M059J (cell line): ENCODE results near the gene AGAP1. TPM values are rescaled to one million over a fixed set of nuclear protein-coding genes. Genes with fewer than 3 reads are reported as not detected.
A peak's percentile ranks its signal among the peaks of the same experiment; 100 is the strongest.

ENCODE experiments used
- DNase-seq: peaks from one replicate; pipeline ENCODE4 v3.0.0-alpha.2; 2012; ENCODE audit warnings: low read depth
- total RNA-seq: library from RNA; depleted of rRNA; stranded (reverse); fragments of >200 nt; shearing (Covaris generic); gene quantifications from 2 replicates; pipeline ENCODE4 v1.2.3, GENCODE V29; 2014

AGAP1 gene
- total RNA-seq, 1 experiment from 2014 or later, result 8.7 TPM

DNA sequence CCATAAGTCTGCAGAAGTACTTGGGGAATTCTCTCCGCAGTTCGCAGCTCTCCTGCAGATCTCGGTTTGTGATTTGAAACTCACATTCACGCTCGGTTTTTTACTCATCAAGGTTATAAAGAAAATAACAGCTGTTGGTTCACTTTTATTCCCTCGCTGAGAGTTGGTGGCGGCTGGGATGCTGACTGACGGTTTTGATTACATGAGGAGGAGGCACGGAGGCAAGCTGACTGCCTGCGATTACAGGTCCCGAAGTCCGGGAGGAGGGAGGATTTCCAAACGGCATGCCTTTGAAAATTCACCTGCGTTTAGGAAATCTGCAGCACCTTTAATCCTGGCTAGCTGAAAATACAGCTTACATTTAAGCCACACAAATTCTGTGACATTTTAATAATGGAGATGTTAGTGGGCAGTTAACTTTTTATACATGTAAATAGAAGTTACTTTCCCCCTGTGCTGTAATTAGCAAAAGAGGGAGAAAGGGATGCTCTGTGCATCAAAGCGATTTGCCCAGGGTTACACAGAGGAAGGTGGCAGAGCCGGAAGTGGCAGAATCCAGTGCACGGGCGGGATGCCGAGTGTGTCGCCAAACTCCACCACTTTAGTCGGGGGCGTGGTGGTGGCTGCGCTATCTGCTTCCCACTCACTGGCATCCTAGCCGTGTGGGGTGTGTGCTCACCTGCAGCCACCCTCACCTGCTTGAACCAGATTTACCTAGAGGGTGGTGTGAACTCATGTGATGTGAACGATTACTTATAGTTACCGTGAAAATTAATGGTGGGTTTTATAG is 14.7 kb downstream of the AGAP1 start:
- no peak for DNase-seq

DNA sequence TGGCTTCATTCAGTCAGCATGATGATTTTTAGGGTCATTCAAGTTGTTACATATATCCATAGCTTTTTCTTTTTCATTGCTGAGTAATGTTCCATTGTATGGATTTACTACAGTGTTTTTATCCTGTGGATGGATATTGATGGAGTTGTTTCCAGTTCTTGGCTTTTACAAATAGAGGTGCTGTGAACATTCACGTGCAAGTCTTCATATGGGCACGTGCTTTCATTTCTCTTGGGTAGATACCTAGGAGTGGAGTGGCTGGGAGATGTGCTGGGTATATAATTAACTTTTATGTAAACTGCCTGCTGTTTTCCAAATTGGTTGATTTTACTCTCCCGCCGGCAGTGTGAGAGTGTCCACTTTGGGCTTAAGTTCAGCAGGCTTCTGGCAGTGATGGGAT is 16.5 kb downstream of the AGAP1 start:
- no peak for DNase-seq

DNA sequence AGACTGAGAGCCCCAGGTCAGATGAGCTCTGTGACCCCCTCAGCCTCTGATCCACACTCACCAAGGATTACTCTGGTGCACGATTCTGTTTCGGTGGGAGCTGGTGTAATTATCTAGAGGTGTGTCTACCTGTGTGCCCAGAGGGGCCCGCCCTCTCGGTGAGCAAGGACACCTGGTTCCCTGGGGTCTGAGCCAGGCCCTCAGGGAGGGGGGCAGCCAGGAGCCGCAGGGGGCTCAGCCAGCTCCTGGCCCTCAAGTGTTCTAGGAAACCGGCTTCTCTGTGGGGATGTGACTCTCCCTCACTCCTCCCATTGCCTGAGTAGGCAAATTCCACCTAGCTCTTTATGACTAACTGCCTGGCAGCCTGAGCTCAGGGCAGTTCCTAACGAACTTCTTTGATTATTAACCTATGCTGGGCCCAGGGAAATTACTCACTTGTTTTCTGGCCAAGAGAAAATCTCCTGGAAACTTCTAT is 17.4 kb downstream of the AGAP1 start:
- peak; percentile 88 for DNase-seq

DNA sequence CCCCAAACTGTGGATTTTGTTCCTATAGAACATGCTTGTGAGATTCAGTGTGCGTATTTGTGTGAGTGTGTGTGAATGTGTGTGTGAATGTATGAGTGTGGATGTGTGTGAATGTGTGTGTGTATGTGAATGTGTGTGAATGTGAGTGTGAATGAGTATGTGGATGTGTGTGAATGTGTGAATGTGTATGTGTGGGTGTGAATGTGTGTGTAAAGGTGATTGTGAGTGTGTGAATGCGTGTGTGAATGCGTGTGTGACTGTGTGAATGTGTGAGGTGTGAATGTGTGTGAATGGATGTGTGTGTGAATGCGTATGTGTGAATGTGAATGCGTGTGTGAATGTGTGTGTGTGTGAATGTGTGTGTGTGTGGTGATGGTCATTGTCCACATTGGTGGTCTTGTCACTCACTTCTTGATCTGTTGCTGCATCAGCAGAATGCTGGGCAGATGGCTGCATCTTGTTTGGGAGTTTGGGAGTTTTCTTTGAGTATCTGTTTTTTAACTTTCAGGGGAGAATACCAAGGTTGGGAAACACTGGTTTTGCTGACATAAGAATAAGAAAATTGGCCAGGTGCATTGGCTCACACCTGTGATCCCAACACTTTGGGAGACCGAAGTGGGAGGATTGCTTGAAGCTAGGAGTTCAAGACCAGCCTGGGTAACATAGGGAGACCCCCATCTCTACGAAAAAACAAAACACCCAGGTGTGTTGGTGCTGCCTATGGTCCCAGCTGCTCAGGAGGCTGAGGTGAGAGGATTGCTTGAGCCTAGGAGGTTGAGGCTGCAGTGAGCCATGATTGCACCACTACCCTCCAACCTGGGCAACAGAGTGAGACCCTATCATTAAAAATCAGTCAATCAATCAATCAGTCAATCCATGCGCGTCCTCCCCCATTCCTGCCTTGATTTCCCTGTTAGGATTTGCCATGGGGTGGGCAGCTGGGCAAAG is 18.2 kb downstream of the AGAP1 start:
- DNase-seq, result no peak

DNA sequence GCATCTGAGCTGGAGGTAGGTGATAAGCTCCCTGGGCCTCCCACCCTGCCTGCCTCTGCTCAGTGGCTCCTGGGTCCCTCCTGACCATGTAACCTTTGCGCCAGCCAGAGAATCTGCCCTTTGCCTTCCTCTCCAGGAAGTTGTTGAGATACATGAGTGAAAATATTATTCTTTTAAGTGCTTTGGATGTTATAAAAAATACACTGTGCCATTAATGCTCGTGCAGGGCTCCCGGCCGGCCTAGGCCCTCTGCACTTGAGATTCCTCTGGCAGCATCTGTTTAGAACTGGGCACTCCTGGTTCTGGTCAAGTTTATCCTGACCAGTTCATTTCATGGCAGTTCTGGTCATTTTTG is 18.8 kb downstream of the AGAP1 start:
- no peak for DNase-seq

DNA sequence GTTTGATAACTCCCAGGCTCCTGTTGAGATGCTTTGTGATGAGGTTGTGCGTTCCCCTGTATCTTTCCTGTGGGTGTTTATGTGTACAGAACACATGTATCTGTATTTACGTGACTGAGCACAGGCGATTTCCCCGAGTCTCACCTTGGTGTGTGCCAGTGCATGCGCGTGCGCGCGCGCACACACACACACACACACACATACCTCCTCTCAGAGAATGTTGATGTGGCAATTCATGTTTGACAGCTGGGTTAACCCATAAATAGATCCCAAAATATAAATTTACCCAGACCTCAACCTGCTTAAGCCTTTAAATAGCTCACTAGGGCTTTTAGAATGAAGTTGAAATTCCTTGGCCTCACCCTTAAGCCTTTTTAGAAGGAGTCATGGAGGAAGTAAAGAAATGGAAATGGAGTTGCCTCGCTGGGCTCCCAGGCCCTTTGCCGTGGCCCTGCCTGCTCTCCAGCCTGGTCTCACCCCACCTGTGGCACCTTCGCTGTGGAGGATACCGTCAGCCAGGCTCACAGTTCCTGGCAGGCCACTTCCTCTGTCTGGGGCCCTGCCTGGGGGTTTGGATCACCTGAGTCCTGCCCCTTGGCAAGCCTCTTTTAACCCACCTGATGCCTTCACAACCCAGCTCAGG is 20.3 kb downstream of the AGAP1 start:
- DNase-seq, result no peak

DNA sequence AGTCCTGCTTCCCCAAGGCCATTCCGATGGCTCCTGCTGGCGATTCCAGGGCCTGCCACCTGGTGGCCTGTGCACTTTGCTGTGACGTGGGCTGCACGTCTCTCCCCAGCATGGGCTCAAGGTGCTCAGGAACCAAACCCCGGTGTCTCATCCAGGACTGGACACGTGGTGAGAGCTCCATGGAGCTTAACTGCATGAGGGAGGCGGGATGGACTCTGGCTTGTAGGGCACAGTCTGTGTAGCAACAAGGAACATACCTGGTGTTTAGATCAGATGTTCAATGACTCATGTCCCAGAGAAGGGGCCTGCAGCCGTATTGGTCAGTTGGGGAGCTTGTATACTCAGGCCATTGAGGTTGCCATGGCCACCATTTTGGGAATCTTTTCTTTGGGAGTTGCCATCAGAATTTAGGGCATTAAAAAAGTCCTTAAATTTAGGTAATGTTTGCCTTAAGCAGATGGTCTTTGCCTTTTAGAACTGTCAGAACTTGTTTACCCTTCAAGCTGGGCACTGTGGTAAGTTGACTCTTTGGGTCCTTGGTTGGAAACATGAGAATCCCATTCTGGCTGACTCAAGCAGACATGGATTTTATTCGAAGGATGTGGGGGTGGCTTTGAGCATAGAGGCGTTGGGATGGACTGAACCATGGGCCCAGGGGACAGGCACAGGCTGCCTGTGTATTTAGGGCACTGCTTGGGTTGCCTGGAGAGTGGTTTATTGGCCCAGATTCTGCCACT is 21.0 kb downstream of the AGAP1 start:
- peak; percentile 71 for DNase-seq

DNA sequence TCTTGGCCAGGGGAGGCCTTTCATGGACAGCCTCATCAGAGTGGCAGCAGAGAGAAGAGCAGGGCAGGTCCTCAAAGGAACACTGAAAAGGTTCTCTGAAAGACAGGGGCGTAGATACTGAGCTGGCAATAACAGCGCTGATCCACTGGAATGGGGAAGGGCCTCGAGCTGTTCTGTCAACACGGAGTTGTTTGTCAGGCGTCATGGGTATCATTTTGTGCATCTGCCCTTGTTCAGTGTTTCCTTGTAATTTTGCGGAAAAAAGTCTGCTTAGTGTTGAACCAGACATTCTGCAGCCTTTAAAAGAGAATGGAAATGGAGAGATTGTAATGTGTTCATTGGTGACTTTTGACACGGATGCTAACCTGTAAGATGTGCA is 21.5 kb downstream of the AGAP1 start:
- no peak for DNase-seq

DNA sequence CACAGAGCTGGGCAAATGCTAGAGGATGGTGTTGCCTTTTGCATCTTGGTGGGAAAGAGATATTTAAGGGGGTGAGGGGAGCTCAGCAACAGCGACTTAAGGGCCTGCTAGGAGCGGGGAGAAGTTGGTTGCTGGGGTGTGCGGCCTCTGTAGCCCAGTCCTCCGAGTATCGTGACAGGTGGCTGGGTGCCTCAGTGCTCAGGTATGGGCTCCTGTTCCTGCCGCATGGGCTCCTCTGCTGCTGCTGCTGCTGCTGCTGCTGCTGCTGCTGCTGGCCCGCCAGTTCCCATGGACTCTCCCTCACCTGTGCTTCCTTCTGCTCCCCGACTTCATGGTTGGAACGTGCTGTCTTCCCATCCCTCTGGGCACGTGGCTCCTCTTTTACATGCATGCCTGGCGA is 22.0 kb downstream of the AGAP1 start:
- no peak for DNase-seq

DNA sequence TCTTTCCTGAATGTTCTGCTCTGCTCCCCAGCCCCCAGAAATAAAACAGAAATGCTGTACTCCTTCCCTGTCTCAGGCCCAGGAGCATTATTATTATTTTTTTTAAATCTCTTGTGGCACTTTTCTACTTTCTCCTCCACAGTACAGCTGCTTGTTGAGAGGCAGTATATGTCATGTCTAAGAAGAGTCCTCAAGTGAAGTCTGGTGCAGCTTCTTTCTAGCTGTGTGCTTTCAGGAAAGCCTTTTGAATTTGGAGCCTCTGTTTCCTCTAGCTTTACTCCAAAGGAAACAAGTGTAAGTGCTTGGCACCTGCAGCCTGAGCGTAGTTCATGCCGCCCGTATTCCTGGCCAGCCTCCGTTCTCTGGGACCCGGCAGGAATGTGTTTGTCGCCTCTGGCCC is 22.4 kb downstream of the AGAP1 start:
- DNase-seq, result no peak

DNA sequence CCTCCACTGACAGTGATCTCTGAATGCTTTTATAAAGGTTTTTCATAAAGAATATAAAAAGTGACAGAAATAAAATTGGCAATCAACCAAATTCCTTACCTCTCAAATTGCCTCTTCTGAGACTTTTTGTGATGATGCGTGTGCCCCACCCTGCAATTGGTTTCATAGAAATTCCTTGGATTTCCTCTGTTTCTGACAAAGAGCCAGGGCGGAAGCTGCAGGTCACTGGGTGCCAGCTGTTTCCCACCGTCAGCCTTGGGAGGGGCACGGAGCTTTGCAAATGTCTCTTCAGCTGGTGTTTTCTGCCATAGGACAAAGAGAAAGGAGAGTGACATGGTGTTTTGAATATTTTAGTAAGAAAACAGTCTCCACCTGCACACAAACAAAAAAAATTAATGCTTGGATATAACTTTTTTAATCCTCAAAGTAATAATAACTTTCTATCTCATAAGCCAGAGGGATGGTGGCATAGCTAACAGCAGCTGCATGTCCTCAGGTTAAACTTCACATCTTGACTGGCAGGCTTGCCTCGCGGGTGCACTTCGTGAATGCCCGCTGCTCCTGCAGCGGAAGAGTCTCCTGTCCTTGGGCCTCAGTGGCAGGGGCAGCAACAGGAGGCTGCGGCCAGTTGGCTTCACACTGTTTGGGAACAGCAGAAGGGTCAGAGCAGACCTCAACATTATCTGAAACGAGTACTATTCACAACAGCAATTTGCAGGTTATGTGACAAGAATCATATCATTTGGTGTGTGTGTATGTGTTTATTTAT is 24.7 kb downstream of the AGAP1 start:
- peak; percentile 9 for DNase-seq

DNA sequence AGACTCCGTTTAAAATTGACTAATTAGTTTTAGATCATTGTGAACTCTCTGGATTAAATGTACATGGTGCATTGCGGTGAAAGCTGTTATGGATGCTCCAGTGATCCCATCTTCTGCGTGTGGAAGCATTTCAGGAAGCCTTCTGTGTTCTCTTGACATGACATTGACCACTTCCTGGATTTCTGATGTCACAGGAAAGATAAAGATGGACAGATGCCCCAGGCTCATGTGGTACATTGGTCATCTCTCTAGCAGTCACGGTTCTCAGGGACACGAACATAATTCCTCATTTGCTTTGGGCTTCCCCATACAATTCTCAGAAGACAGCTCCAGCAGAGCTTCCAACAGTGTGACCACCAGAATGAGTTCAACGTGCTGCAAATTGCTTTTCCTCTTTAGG is 26.9 kb downstream of the AGAP1 start:
- no peak for DNase-seq

DNA sequence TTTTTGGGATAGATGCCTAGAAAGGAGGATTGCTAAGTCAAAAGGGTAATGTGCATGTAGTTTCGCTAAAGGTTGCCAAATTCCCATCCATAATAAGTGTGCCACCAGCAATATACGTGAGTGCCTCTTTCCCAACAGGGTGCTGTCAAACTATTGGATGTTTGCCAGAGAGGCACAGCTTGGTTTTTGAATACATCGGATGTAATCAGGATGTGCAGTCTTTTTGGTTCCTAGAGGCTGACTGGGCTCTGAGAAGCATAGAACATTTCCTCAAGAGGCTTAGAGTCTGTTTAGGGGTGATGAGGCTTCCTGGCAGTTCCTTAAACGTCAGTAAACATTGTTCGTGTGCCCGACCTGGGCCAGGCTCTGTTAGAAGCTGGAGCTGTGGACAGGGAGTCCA is 28.0 kb downstream of the AGAP1 start:
- no peak for DNase-seq

DNA sequence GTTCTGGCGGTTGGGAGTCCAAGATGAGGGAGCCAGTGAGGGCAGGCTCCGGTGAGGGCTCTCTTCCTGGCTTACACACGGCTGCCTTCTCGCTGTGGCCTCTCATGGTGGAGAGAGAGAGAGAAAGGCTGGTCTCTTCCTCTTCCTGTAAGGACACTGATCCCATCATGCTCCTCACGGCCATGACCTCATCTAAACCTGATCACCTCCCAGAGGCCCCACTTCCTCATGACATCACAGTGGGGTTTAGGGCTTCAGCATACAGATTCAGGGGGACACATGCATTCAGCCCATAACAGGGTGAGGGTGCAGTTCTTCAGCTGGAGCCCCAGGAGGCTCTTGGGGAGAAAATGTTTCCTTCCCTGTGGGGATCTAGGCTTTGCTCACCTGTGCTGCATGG is 29.2 kb downstream of the AGAP1 start:
- DNase-seq, result no peak

DNA sequence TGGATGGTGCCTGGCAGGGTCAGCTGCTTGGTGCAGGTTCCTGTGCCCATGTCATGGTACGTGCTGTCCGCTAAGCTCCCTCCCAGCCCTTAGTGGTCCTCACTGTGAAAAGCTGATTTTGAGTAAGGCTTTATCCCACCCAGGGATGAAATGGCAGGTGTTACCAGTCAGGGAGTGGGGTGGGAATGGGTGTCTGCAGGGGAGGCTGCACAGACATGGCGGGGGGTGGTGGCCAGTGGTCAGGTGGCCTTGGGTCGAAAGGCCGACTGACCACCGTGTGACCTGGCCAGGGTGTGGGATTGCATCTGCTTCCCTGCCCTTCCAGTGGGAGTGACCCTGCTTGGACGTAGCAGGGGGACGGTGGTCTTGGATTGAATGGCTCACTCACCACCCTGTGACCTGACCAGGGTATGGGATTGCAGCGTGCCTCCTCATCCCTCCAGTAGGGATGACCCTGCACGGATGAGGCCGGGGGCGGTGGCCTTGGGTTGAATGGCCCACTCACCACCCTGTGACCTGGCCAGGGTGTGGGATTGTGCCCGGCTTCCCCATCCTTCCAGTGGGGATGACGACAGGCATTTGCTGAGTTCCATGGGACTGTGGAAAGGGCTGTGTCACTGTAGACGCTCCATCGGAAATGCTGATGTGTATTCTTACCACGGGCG is 29.8 kb downstream of the AGAP1 start:
- DNase-seq, result no peak

DNA sequence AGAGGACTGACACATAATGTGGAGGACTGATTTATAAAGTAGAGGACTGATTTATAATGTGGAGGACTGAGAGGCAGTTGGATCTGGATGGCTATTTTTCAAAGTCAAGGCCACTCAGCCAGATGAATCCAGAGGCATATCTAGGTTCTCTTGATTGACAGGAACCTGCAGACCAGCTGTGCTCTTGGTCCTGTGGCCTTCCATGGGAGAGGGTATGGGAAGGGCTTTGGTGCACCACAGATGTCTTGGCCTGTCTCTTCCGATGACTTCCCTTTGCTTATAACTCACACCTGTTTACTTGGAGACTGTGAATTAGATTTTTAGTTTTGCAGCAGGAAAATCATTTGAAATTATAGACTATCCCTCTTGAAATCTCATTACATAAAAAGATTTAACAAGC is 32.3 kb downstream of the AGAP1 start:
- no peak for DNase-seq

DNA sequence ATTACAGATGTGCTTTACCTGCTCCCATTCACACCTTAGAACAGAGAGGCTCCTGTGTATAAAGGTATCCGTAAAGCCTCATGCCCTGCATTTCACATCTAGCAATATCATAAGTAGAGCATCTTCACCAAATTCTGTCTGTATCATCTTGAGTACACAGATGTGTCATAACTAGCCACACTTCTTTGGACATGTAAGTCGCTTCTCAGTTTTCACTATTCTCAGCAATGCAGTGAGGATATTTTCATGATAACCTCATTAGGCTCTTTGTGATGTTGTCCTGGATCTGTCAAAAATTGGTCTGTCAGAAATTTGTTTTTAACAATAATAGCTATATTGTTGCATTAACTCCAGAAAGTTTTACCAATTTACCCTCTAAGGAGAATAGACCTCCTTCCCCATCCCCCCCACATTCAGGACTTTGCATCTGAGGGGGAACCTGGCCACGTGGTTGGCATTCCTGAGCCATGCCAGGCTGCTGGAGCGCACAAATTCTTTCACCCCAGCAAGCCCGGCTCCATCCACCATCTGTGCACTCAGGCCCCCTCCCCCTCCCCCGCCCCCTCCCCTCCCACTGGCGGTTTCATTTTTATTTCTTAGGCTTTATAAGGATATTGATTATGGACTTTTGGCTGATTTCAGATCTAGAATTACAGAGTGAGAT is 34.1 kb downstream of the AGAP1 start:
- DNase-seq, result no peak

DNA sequence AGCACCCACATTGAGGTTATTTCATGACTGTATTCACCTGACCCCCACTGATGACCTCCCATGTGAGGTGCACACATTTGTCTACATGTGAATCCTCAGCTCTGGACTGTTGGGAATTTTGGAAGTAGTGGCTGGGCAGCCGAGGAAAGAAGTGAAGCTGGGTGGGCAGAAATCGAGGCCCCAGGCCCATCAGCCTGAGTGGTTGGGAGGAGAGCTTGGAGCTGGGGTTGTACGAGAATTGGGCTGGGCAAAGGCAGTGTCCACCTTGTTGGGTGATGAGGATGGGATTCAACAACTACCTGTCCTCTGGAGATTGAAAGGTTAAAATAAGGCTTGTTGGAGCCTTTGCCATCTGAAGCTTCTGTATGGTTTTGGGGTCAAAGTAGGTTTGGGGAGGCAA is 35.8 kb downstream of the AGAP1 start:
- DNase-seq, result no peak

DNA sequence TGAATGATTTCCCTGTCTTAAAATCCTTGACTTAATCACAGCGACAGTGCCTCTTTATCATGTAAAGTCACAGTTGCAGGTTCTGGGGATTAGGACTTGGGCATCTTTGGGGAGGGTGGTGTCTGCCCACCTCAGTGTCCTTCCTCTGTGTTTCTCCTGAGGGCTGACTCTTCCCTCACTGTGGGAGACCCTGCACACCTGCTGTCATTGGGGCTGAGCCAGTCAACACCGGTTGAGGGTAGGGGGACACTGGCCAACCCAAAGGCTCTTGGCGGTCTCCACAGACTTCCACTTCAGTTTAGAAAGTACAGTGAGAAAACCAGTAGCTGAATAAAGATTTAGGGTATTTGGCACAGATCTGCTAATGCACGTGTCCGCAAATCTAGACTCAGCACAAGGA is 36.9 kb downstream of the AGAP1 start:
- no peak for DNase-seq

DNA sequence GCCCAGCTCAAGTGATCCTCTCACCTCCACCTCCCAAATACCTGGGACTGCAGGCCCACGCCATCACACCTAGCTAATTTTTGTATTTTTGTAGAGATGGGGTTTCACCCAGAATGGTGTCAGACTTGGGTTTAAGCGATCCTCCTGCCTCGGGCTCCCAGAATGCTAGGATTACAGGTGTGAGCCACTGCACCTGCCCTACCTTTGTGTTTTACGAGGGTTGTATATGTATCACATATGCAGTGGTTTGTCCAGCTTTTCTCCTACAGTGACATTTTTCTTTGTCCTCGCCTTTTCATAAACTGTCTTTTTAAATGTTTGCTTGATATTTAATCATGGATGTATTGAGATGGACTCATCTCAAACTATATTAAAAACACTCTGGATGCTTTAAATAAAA is 38.5 kb downstream of the AGAP1 start:
- DNase-seq, result no peak
